HepG2 (cell line): ENCODE results near the gene MTMR4. TPM values are rescaled to one million over a fixed set of nuclear protein-coding genes. Genes with fewer than 3 reads are reported as not detected.

ENCODE experiments used
- ARNTL ChIP-seq: sonication (generic); formaldehyde crosslinking; IDR thresholded peaks from 2 replicates; pipeline ENCODE4 v1.4.0; 2020; ENCODE audit warnings: mild to moderate bottlenecking, missing genetic modification reagents
- DNMT3B ChIP-seq: conservative IDR thresholded peaks from 2 replicates; pipeline ENCODE4 v1.6.1; 2016; ENCODE audit warnings: missing biosample characterization, control low read depth
- GATAD2A ChIP-seq: IDR thresholded peaks from 2 replicates; pipeline ENCODE4 v1.6.1; 2016
- HNRNPK ChIP-seq: fragments of 200-400 bp; formaldehyde crosslinking; IDR thresholded peaks from 2 replicates; pipeline ENCODE4 v1.6.1; 2018; ENCODE audit warnings: low read length, low read depth, moderate library complexity, mild to moderate bottlenecking; ENCODE audit not compliant: poor library complexity, severe bottlenecking
- HNRNPLL ChIP-seq: fragments of 200-400 bp; formaldehyde crosslinking; IDR thresholded peaks from 2 replicates; pipeline ENCODE4 v1.6.1; 2017; ENCODE audit warnings: mild to moderate bottlenecking, low read depth, low read length; ENCODE audit not compliant: poor library complexity, severe bottlenecking
- KDM5B ChIP-seq: sonication (generic); formaldehyde crosslinking; IDR thresholded peaks from 2 replicates; pipeline ENCODE4 v1.4.0; 2020; ENCODE audit warnings: missing genetic modification reagents, mild to moderate bottlenecking, borderline replicate concordance
- NR1H2 ChIP-seq: sonication (generic); formaldehyde crosslinking; IDR thresholded peaks from 2 replicates; pipeline ENCODE4 v1.8.1; 2022; ENCODE audit warnings: low read depth, missing genetic modification reagents, borderline replicate concordance
- PHF20 ChIP-seq: sonication (generic); formaldehyde crosslinking; IDR thresholded peaks from 2 replicates; pipeline ENCODE4 v1.5.0; 2020; ENCODE audit warnings: mild to moderate bottlenecking, missing genetic modification reagents
- YY1 ChIP-seq: IDR thresholded peaks from 2 replicates; pipeline ENCODE4 v1.6.1; 2011; ENCODE audit warnings: low read length, low read depth, moderate library complexity, mild to moderate bottlenecking; ENCODE audit not compliant: insufficient read depth, insufficient replicate concordance
- ZFP62 ChIP-seq: sonication (generic); formaldehyde crosslinking; IDR thresholded peaks from 2 replicates; pipeline ENCODE4 v1.4.0; 2020; ENCODE audit warnings: missing genetic modification reagents
- ZNF331 ChIP-seq: sonication (generic); formaldehyde crosslinking; IDR thresholded peaks from 2 replicates; pipeline ENCODE4 v1.4.0; 2020; ENCODE audit warnings: missing genetic modification reagents
- ZNF558 ChIP-seq: sonication (generic); formaldehyde crosslinking; IDR thresholded peaks from 2 replicates; pipeline ENCODE4 v1.9.0; 2022; ENCODE audit warnings: mild to moderate bottlenecking, missing genetic modification reagents, borderline replicate concordance
- polyA plus RNA-seq, 8 experiments: library from polyadenylated mRNA; depleted of rRNA in 3 of 8; stranded (reverse) in 7 of 8; unstranded in 1 of 8; fragments of >200 nt; fragmentation: Illumina TruSeq in 4 of 8; extraction: Trizol in 4 of 8; gene quantifications; 2 replicates each; pipeline versions ENCODE4 v1.2.1 to v1.2.3, GENCODE V29; 2011 to 2016; ENCODE audit warnings: low read depth in 4 of 8, missing spikeins in 1 of 8, mixed read lengths in 1 of 8; ENCODE audit not compliant: insufficient read depth in 1 of 8
- total RNA-seq, 5 experiments: library from RNA; depleted of rRNA; stranded (reverse); fragments of >200 nt; fragmentation: Illumina TruSeq; extraction: Trizol; gene quantifications; 2 replicates each; pipeline ENCODE4 v1.2.3, GENCODE V29; 2016; ENCODE audit warnings: low read depth in 1 of 5
- TF ChIP-seq, protein P1 (sequence below): sonication (generic); formaldehyde crosslinking; IDR thresholded peaks from 2 replicates; pipeline ENCODE4 v1.4.0; 2020; ENCODE audit warnings: missing genetic modification reagents, borderline replicate concordance
- TF ChIP-seq, protein P2 (sequence below): sonication (generic); formaldehyde crosslinking; IDR thresholded peaks from 2 replicates; pipeline ENCODE4 v1.8.0; 2022; ENCODE audit warnings: missing genetic modification reagents, mild to moderate bottlenecking, moderate library complexity, borderline replicate concordance
- TF ChIP-seq, protein P3 (sequence below): conservative IDR thresholded peaks from 2 replicates; pipeline ENCODE4 v1.6.1; 2018; ENCODE audit warnings: missing genetic modification reagents
- TF ChIP-seq, protein P4 (sequence below): sonication (generic); formaldehyde crosslinking; IDR thresholded peaks from 2 replicates; pipeline ENCODE4 v1.5.0; 2020; ENCODE audit warnings: mild to moderate bottlenecking, missing genetic modification reagents
- TF ChIP-seq, protein P5 (sequence below): sonication (generic); formaldehyde crosslinking; conservative IDR thresholded peaks from 2 replicates; pipeline ENCODE4 v1.5.0; 2020; ENCODE audit warnings: missing genetic modification reagents

MTMR4 gene
- total and polyA plus RNA-seq, 2 of the 13 experiments (the other 11 are each of a cell fraction or from before 2014, with no cell fraction given) = 62.5 to 65.1 TPM

DNA sequence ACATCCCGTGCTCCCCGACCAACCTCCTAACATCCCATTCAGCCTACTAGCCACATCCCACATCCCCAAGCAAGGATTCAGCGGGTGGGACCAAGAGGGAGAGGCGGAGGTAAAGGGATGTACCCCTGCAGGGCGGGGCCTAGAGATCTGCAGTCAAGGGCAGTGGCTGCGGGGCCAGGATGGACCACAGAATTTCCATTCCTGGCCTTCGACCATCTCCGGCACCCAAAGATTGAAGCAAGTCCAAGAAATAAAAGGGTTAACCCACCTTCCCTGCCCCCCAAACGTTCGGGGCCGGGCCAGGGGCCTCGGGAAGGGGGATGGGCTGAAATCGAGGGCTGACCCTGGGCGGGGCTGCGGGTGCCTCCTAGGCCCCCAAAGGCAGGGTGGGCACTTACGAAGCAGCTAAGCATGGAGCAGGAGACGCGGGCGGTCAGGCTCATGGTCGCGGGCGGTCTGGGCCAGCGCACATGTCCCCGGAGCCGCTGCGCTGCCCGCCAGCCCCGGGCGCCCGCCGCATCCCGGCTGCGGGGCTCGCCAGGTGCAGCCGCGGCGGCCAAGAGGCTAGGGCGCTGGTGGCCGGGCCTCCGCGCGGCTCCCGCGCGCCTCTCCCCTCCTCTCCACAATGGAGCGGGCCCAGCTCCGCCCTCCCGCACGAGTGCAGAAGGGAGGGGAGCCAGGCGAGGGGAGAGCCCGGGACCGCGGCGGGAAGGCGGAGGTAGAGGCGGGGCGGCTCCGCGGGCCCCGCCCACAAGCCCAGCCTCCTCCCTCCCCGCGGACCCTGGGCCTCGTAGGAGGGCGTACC lies at the start of gene MTMR4 (continued):
- peak; percentile 60 for TF ChIP-seq YY1
- peak; percentile 61; the same call in 1 of the 2 replicates for TF ChIP-seq ZNF558 (CRISPR knock-in tag)
- peak; percentile 63 for TF ChIP-seq HNRNPK
- peak; percentile 71; the same call in 1 of the 2 replicates for TF ChIP-seq KDM5B (CRISPR knock-in tag)
- TF ChIP-seq HNRNPLL = peak; percentile 61
- no peak for TF ChIP-seq DNMT3B
- peak; percentile 29; the same call in 1 of the 2 replicates for TF ChIP-seq GATAD2A (CRISPR knock-in tag)
- TF ChIP-seq, protein P1, sequence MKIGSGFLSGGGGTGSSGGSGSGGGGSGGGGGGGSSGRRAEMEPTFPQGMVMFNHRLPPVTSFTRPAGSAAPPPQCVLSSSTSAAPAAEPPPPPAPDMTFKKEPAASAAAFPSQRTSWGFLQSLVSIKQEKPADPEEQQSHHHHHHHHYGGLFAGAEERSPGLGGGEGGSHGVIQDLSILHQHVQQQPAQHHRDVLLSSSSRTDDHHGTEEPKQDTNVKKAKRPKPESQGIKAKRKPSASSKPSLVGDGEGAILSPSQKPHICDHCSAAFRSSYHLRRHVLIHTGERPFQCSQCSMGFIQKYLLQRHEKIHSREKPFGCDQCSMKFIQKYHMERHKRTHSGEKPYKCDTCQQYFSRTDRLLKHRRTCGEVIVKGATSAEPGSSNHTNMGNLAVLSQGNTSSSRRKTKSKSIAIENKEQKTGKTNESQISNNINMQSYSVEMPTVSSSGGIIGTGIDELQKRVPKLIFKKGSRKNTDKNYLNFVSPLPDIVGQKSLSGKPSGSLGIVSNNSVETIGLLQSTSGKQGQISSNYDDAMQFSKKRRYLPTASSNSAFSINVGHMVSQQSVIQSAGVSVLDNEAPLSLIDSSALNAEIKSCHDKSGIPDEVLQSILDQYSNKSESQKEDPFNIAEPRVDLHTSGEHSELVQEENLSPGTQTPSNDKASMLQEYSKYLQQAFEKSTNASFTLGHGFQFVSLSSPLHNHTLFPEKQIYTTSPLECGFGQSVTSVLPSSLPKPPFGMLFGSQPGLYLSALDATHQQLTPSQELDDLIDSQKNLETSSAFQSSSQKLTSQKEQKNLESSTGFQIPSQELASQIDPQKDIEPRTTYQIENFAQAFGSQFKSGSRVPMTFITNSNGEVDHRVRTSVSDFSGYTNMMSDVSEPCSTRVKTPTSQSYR (CRISPR knock-in tag) = peak; percentile 45; the same call in 1 of the 2 replicates
- TF ChIP-seq, protein P2, sequence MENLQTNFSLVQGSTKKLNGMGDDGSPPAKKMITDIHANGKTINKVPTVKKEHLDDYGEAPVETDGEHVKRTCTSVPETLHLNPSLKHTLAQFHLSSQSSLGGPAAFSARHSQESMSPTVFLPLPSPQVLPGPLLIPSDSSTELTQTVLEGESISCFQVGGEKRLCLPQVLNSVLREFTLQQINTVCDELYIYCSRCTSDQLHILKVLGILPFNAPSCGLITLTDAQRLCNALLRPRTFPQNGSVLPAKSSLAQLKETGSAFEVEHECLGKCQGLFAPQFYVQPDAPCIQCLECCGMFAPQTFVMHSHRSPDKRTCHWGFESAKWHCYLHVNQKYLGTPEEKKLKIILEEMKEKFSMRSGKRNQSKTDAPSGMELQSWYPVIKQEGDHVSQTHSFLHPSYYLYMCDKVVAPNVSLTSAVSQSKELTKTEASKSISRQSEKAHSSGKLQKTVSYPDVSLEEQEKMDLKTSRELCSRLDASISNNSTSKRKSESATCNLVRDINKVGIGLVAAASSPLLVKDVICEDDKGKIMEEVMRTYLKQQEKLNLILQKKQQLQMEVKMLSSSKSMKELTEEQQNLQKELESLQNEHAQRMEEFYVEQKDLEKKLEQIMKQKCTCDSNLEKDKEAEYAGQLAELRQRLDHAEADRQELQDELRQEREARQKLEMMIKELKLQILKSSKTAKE (CRISPR knock-in tag) = no peak
- peak; percentile 52; the same call in 1 of the 2 replicates for TF ChIP-seq PHF20 (CRISPR knock-in tag)
- TF ChIP-seq NR1H2 (CRISPR knock-in tag) = no peak
- TF ChIP-seq, protein P3, sequence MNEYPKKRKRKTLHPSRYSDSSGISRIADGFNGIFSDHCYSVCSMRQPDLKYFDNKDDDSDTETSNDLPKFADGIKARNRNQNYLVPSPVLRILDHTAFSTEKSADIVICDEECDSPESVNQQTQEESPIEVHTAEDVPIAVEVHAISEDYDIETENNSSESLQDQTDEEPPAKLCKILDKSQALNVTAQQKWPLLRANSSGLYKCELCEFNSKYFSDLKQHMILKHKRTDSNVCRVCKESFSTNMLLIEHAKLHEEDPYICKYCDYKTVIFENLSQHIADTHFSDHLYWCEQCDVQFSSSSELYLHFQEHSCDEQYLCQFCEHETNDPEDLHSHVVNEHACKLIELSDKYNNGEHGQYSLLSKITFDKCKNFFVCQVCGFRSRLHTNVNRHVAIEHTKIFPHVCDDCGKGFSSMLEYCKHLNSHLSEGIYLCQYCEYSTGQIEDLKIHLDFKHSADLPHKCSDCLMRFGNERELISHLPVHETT (CRISPR knock-in tag) = 0 out of 2 replicates have a peak, but pooled peaks have one; percentile 32
- no peak for TF ChIP-seq ZFP62
- TF ChIP-seq ZNF331 (CRISPR knock-in tag) = peak; percentile 32; the same call in 1 of the 2 replicates
- TF ChIP-seq, protein P4, sequence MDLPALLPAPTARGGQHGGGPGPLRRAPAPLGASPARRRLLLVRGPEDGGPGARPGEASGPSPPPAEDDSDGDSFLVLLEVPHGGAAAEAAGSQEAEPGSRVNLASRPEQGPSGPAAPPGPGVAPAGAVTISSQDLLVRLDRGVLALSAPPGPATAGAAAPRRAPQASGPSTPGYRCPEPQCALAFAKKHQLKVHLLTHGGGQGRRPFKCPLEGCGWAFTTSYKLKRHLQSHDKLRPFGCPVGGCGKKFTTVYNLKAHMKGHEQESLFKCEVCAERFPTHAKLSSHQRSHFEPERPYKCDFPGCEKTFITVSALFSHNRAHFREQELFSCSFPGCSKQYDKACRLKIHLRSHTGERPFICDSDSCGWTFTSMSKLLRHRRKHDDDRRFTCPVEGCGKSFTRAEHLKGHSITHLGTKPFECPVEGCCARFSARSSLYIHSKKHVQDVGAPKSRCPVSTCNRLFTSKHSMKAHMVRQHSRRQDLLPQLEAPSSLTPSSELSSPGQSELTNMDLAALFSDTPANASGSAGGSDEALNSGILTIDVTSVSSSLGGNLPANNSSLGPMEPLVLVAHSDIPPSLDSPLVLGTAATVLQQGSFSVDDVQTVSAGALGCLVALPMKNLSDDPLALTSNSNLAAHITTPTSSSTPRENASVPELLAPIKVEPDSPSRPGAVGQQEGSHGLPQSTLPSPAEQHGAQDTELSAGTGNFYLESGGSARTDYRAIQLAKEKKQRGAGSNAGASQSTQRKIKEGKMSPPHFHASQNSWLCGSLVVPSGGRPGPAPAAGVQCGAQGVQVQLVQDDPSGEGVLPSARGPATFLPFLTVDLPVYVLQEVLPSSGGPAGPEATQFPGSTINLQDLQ (CRISPR knock-in tag) = 0 out of 2 replicates have a peak, but pooled peaks have one; percentile 34
- no peak for TF ChIP-seq ARNTL (CRISPR knock-in tag)
- TF ChIP-seq, protein P5, sequence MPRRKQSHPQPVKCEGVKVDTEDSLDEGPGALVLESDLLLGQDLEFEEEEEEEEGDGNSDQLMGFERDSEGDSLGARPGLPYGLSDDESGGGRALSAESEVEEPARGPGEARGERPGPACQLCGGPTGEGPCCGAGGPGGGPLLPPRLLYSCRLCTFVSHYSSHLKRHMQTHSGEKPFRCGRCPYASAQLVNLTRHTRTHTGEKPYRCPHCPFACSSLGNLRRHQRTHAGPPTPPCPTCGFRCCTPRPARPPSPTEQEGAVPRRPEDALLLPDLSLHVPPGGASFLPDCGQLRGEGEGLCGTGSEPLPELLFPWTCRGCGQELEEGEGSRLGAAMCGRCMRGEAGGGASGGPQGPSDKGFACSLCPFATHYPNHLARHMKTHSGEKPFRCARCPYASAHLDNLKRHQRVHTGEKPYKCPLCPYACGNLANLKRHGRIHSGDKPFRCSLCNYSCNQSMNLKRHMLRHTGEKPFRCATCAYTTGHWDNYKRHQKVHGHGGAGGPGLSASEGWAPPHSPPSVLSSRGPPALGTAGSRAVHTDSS = no peak
